HG03520 (cell line): ENCODE data around the gene MACF1.

Source experiments
- ATAC-seq: cut with Tn5 transposase; IDR thresholded peaks from one replicate; pipeline ENCODE4 v1.9.1; 2021; ENCODE audit warnings: mild to moderate bottlenecking, moderate library complexity; ENCODE audit not compliant: unreplicated experiment

The MACF1 gene

GRCh38 chr1:39387452-39387851 is 183.0 kb downstream of the MACF1 start:
- no peak for ATAC-seq

- no peak for ATAC-seq
Observed at GRCh38 chr1:39391691-39392679, 187.5 kb downstream of the MACF1 start.

GRCh38 chr1:39392851-39393573 is 188.5 kb downstream of the MACF1 start:
- no peak for ATAC-seq

- ATAC-seq = no peak
Observed at GRCh38 chr1:39393645-39394044, 189.2 kb downstream of the MACF1 start.

GRCh38 chr1:39394059-39394458 is 189.6 kb downstream of the MACF1 start:
- no peak for ATAC-seq

GRCh38 chr1:39394598-39394997 is 190.1 kb downstream of the MACF1 start:
- ATAC-seq = no peak

GRCh38 chr1:39395357-39395831 is 190.9 kb downstream of the MACF1 start:
- no peak for ATAC-seq

- no peak for ATAC-seq
Observed at GRCh38 chr1:39396671-39397070, 192.2 kb downstream of the MACF1 start.

- ATAC-seq = no peak
Observed at GRCh38 chr1:39397487-39397886, 193.0 kb downstream of the MACF1 start.

- no peak for ATAC-seq
Observed at GRCh38 chr1:39398278-39399021, 194.0 kb downstream of the MACF1 start.

- no peak for ATAC-seq
Observed at GRCh38 chr1:39401106-39401505, 196.6 kb downstream of the MACF1 start.

GRCh38 chr1:39404876-39405275 is 200.4 kb downstream of the MACF1 start:
- ATAC-seq = no peak

GRCh38 chr1:39405358-39405757 is 200.9 kb downstream of the MACF1 start:
- ATAC-seq = no peak

GRCh38 chr1:39406533-39407450 is 202.3 kb downstream of the MACF1 start:
- ATAC-seq = no peak

GRCh38 chr1:39407510-39407895 is 203.0 kb downstream of the MACF1 start:
- ATAC-seq = no peak

- ATAC-seq = no peak
Observed at GRCh38 chr1:39407896-39408640, 203.6 kb downstream of the MACF1 start.

GRCh38 chr1:39408641-39409054 is 204.2 kb downstream of the MACF1 start:
- peak; percentile 59 for ATAC-seq

- no peak for ATAC-seq
Observed at GRCh38 chr1:39409055-39409816, 204.7 kb downstream of the MACF1 start.
